ENCODE measurements around the gene F2RL3.

F2RL3 gene

GRCh38 chr19:16896146-16897028 lies 7.6 kb downstream of the F2RL3 start:
- peak overlapping the region; percentile 60 for H3K4me3 Mint-ChIP-seq
- peaks cover 2% of the 10 kb centered on the region for H3K36me3 Mint-ChIP-seq
- DNase-seq = peak; percentile 34
- peaks cover 84% of the 10 kb centered on the region for H3K27me3 Mint-ChIP-seq
- H3K9me3 Mint-ChIP-seq = no peaks in the 10 kb centered on the region
- peak overlapping the region; percentile 58 for H3K27ac Mint-ChIP-seq
- CTCF ChIA-PET = no interaction called here
- peaks cover 57% of the 10 kb centered on the region for H3K4me1 Mint-ChIP-seq

DNA sequence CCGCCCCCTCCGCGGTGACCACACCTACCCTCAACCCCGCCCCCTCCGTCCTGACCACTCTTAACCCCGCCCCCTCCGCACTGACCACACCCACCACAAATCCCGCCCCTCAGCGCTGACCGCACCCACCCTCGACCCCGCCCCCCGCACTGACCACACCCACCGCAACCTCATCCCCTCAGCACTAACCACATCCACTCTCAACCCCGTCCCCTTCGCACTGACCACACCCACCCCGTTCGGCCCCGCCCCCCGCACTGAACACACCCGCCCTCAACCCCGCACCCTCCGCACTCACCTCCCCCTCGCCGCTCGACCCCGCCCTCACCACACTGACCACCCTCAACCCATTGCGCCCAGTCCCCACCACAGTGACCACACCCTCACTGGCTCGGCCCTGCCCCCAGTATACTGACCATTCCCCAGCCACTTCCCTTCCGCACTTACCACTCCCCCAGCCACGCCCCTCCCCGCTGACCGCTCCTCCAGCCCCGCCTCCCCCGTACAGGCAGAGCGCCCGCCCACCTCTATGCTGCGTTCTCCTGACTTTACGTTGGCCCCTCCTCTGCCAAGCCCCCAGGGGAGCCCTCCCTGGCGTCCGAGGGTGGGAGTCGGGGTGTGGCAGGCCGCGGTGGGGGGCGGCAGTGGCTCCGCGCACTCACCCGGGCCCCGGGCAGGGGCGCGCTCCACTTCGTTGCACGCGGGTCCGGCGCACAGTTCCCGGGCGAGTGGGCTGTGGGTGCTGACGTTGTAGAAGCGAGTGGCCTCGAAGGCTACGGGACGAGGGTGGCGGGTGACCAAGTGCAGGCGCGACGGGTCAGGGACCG lies 8.4 kb downstream of the F2RL3 start:
- H3K27me3 Mint-ChIP-seq = peaks cover 81% of the 10 kb centered on the region
- peak overlapping the region; percentile 28 for H3K27ac Mint-ChIP-seq

DNA sequence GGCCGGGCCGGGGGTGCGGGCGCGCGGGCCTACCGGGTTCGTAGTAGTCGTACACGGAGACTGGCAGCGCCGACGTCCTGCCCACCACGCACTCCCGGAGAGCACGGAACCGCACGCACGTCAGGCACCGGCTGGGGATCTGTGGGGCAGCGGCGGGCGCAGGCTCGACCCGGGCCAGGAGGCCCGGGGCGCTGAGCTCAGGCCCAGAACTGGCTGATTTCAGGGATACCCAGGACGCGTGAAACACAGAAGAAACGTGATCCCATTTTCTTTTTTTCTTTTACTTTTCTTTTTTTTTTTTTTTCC lies 9.0 kb downstream of the F2RL3 start:
- Mint-ChIP-seq H3K27ac (peak overlapping the region; percentile 28), H3K9me3 (no peaks in the 10 kb centered on the region)

More for the DNA sequence above, 8.4 kb downstream of the F2RL3 start:
- peak; percentile 79 for DNase-seq
- Mint-ChIP-seq H3K36me3 (peaks cover 2% of the 10 kb centered on the region), H3K4me3 (peak overlapping the region; percentile 64), H3K9me3 (no peaks in the 10 kb centered on the region), H3K4me1 (peaks cover 57% of the 10 kb centered on the region)
- CTCF ChIA-PET = no interaction called here

DNA sequence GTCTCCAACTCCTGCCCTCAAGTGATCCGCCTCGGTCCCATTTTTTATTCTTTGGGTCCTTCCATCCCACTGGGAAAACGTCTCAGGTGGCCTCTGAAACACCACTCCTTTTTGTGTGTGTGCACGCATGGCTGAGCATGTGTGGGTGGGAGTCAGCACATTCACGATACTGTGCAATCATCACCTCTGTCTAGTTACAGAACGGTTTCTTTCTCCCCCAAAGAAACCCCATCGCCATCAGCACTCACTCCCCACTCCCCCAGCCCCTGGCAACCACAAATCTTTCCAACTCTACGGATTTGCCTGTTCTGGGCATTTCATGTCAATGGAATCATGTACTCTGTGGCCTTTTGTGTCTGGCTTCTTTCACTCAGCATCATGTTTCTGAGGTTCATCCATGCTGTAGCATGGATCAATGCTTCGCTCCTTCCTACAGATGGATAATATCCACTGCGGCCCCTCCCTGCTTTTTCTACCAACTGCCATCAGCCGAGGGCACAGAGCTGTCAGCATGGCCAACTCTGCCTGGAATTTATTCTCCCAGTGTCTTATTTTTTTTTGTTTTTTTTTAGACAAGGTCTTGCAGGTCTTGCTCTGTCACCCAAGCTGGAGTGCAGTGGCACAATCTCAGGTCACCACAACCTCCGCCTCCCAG lies 9.7 kb downstream of the F2RL3 start:
- CTCF ChIA-PET = interaction anchor here (0.7 kb wide), 1 partner anchor 10 kb away, joined by 3 read pairs; the partner anchor contains the start of gene F2RL3
- H3K4me1 Mint-ChIP-seq = peaks cover 44% of the 10 kb centered on the region
- peaks cover 68% of the 10 kb centered on the region for H3K27me3 Mint-ChIP-seq
- H3K4me3 Mint-ChIP-seq = peak overlapping the region; percentile 64
- H3K36me3 Mint-ChIP-seq = peaks cover 2% of the 10 kb centered on the region
- H3K9me3 Mint-ChIP-seq = no peaks in the 10 kb centered on the region
- H3K27ac Mint-ChIP-seq = peak overlapping the region; percentile 74
- no peak for DNase-seq

More for the DNA sequence above, 9.0 kb downstream of the F2RL3 start:
- CTCF ChIA-PET = interaction anchor here (0.7 kb wide), 1 partner anchor 9 kb away, joined by 3 read pairs; the partner anchor contains the start of gene F2RL3
- Mint-ChIP-seq H3K36me3 (peaks cover 2% of the 10 kb centered on the region), H3K4me3 (peak overlapping the region; percentile 64), H3K4me1 (peaks cover 51% of the 10 kb centered on the region), H3K27me3 (peaks cover 75% of the 10 kb centered on the region)
- no peak for DNase-seq

DNA sequence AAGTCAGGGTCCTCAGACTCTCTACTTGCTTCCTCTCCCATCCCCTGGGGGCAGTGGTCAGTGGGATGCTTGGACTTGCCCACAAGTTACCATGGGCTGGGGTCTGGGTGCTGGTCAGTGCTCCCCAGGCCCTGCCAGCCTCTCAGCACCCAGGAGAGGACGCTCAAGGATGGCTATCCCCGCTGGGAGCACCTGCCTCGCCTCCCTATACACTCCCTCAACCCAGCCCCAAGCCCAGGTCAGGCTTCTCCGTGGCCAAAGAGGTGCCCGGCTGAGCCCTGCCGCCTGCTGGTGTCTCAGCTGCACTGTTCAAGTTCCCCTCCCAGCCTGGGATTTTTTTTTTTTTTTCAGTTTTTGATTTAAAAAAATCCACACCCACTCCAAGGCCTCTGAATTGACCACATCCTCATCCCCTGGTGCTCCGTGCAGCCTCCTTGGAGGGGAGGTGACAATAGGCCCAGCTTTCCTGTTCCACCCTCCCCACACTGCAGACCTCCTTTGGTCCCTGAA lies 10.8 kb downstream of the F2RL3 start:
- peak; percentile 66 for DNase-seq
- CTCF ChIA-PET = interaction anchor here (0.7 to 1.5 kb wide), 3 partner anchors 17 to 128 kb away, joined by 3 to 10 read pairs (median 4); no protein-coding TSS in a partner anchor

DNA sequence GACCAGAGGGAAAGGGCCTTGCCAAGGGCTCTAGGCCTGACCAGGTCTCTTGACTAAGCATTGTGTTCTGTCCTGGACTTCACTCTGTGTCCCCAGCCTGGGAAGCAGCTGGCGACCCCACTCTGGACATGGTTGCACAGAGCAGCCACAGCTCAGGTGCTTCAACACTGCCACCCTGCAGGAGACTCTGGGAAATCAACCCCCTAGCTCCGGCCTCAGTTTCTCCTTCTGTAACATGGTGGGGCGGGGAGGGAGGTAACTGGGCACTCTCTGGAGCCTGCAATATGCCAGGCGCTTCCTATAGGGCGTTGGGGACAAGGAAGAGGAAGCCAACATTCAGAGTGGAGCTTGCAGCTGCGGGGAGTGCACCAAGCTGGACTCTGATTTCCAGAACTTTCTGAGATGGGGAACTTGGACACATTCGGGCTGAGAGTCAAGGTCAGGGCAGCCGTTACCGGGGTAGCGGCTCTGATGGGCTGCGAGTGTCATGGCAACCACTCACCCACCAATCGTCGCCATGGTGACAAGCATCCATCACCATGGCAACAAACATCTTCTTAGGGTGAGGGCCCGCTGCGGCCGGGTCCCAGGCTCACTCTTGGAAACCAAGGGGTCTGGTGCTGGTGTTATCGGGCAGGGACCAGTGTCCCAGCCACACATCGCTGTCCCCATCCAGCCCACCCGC lies 12.8 kb downstream of the F2RL3 start:
- no peak for DNase-seq
- CTCF ChIA-PET = interaction anchor here (0.5 to 1.7 kb wide), 2 partner anchors 122 to 162 kb away, joined by 3 to 6 read pairs; no protein-coding TSS in a partner anchor
- Mint-ChIP-seq H3K4me3 (no peak overlapping the region), H3K4me1 (peaks cover 29% of the 10 kb centered on the region), H3K27ac (no peak overlapping the region), H3K36me3 (no peaks in the 10 kb centered on the region), H3K9me3 (no peaks in the 10 kb centered on the region), H3K27me3 (peaks cover 38% of the 10 kb centered on the region)

More for the DNA sequence above, 10.8 kb downstream of the F2RL3 start:
- peaks cover 2% of the 10 kb centered on the region for H3K36me3 Mint-ChIP-seq
- H3K4me1 Mint-ChIP-seq = peaks cover 34% of the 10 kb centered on the region
- H3K27me3 Mint-ChIP-seq = peaks cover 57% of the 10 kb centered on the region
- H3K4me3 Mint-ChIP-seq = peak overlapping the region; percentile 39
- no peaks in the 10 kb centered on the region for H3K9me3 Mint-ChIP-seq
- peak overlapping the region; percentile 11 for H3K27ac Mint-ChIP-seq

- CTCF ChIA-PET = interaction anchor here (1.7 kb wide), 1 partner anchor 123 kb away, joined by 6 read pairs; no protein-coding TSS in a partner anchor
- Mint-ChIP-seq H3K4me1 (peaks cover 27% of the 10 kb centered on the region), H3K27ac (no peak overlapping the region), H3K27me3 (peaks cover 29% of the 10 kb centered on the region), H3K4me3 (no peak overlapping the region), H3K36me3 (no peaks in the 10 kb centered on the region), H3K9me3 (no peaks in the 10 kb centered on the region)
- DNase-seq = no peak
Measured at GRCh38 chr19:16902545-16902944, 13.7 kb downstream of the F2RL3 start.

DNA sequence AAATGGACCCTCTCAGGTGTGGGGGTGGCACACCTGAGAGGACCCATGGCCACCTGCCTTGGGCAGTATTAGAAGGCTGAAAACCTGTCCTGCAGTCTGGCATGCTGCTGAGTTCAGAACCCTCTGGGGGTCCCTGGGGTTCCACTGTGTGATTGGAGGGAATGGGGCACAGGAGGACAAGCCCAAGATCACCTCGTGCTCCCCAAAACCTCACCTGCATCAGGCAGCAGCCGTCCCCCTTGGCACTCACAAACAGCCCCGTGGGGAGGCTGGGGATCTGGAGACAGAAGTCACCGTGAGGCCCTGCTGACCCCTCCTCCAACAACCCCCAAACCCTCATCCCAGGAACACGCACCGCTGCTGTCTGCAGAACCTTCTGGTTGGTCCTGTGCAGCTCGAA lies 14.5 kb downstream of the F2RL3 start:
- no peak overlapping the region for H3K4me3 Mint-ChIP-seq
- no peak for DNase-seq
- H3K36me3 Mint-ChIP-seq = no peaks in the 10 kb centered on the region
- no peaks in the 10 kb centered on the region for H3K9me3 Mint-ChIP-seq
- H3K27me3 Mint-ChIP-seq = peaks cover 21% of the 10 kb centered on the region
- peaks cover 21% of the 10 kb centered on the region for H3K4me1 Mint-ChIP-seq
- H3K27ac Mint-ChIP-seq = no peak overlapping the region
- CTCF ChIA-PET = no interaction called here

DNA sequence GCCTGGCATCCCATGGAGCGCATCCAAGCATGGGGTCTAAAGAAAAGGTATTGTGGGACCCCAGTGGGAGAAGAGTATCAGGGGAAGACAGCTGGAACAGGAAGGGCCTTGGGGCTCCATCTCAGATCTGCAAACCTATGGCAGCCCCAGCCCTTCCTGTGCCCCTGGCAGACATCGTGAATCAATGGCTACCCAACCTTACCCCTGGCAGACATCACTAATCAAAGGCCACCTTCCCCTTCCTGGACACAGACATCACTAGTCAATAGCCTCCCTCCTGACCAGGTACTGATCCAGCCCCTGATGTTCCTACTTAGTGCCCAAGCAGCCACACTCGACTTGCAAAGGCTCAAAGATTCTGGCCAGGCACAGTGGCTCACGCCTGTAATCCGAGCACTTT lies 15.8 kb downstream of the F2RL3 start:
- Mint-ChIP-seq H3K27me3 (peaks cover 10% of the 10 kb centered on the region), H3K4me1 (peaks cover 9% of the 10 kb centered on the region), H3K27ac (no peak overlapping the region), H3K36me3 (no peaks in the 10 kb centered on the region), H3K4me3 (no peak overlapping the region), H3K9me3 (no peaks in the 10 kb centered on the region)
- DNase-seq = no peak
- CTCF ChIA-PET = no interaction called here

- Mint-ChIP-seq H3K27me3 (no peaks in the 10 kb centered on the region), H3K4me3 (no peak overlapping the region), H3K36me3 (peaks cover 4% of the 10 kb centered on the region), H3K4me1 (no peaks in the 10 kb centered on the region), H3K9me3 (peaks cover 19% of the 10 kb centered on the region), H3K27ac (no peak overlapping the region)
- CTCF ChIA-PET = no interaction called here
- no peak for DNase-seq
Measured at GRCh38 chr19:16908759-16909158, 20.0 kb downstream of the F2RL3 start.

- no peak for DNase-seq
- CTCF ChIA-PET = no interaction called here
- Mint-ChIP-seq H3K4me3 (no peak overlapping the region), H3K27ac (no peak overlapping the region), H3K36me3 (peaks cover 4% of the 10 kb centered on the region), H3K27me3 (peaks cover 8% of the 10 kb centered on the region), H3K9me3 (peaks cover 25% of the 10 kb centered on the region), H3K4me1 (no peaks in the 10 kb centered on the region)
Measured at GRCh38 chr19:16911046-16911445, 22.2 kb downstream of the F2RL3 start.

- Mint-ChIP-seq H3K9me3 (peaks cover 25% of the 10 kb centered on the region), H3K27me3 (peaks cover 8% of the 10 kb centered on the region), H3K4me1 (no peaks in the 10 kb centered on the region), H3K27ac (no peak overlapping the region), H3K4me3 (no peak overlapping the region), H3K36me3 (peaks cover 4% of the 10 kb centered on the region)
- DNase-seq = no peak
- CTCF ChIA-PET = no interaction called here
Measured at GRCh38 chr19:16912780-16913179, 24.0 kb downstream of the F2RL3 start.

DNA sequence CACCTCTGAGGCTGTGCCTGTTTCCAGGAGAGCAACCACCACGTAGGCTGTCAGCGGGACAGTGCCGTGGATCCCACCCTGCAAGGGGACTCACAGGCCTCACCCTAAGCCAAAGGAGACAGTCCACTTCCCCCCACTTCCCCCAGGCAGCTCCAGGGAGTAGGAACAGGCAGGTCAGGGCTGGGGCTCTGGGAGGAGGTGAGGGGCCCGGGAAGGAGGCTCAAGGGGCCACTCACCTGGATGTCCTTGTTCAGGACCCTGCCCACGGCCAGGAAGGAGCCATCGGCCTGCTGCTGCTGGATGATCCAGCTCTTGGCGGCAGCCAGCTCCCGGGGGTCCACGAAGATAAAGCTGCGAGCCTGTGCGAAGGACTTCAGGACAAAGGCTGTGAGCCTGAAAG lies 25.6 kb downstream of the F2RL3 start:
- Mint-ChIP-seq H3K27ac (no peak overlapping the region), H3K4me1 (no peaks in the 10 kb centered on the region), H3K9me3 (peaks cover 25% of the 10 kb centered on the region), H3K36me3 (peaks cover 4% of the 10 kb centered on the region), H3K4me3 (no peak overlapping the region), H3K27me3 (peaks cover 8% of the 10 kb centered on the region)
- CTCF ChIA-PET = no interaction called here
- no peak for DNase-seq
